ENCODE measurements around the gene CASP10. TPM values are rescaled to one million over a fixed set of nuclear protein-coding genes. Genes with fewer than 3 reads are reported as not detected.

Gene CASP10
- total RNA-seq, 1 experiment from 2014 or later: 1.2 TPM

- CTCF ChIA-PET: no interaction called here
- intact Hi-C loops (cut with micrococcal nuclease; ENCODE audit: unreplicated experiment): no loop called here
Observed at GRCh38 chr2:201257381-201257955, 74.5 kb downstream of the CASP10 start.

DNA sequence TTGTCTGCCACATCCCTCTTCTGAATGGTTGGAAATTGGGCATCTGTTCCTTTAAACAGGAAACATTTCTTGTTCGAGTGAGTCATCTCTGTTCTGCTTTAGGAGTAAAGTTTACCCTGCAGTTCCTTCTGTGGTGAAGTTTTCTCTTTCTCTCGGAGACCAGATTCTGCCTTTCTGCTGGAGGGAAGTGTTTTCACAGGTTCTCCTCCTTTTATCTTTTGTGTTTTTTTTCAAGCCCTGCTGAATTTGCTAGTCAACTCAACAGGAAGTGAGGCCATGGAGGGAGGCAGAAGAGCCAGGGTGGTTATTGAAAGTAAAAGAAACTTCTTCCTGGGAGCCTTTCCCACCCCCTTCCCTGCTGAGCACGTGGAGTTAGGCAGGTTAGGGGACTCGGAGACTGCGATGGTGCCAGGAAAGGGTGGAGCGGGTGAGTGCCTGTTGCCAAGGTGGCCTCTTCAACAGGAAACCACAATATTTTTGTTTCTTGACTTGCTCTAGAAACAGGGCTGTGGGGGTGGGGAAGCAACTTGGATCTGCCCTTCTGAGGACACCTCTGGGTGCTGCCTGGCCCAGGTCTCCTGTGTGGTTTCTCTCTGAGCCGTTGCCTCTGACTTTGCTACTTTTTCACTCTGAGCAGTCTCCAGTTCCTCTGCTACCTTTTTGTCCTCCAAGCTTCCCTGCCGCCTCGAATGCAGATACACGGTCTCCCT lies 75.2 kb downstream of the CASP10 start:
- peak; percentile 66 for DNase-seq (ENCODE audit: low spot score)
- H3K36me3 ChIP-seq (ENCODE audit: insufficient read depth, low read length, poor library complexity, severe bottlenecking): no peaks in the 10 kb centered on the region
- ChIA-PET CTCF (no interaction called here), POLR2A (ENCODE audit: low non-redundant PET) (no interaction called here)
- peak overlapping the region; percentile 80 for H3K27ac ChIP-seq (ENCODE audit: low read depth, low read length, poor library complexity, severe bottlenecking)
- intact Hi-C loops (cut with micrococcal nuclease; ENCODE audit: unreplicated experiment): no loop called here
- no peaks in the 10 kb centered on the region for H3K9me3 ChIP-seq (ENCODE audit: low read depth, low read length, poor library complexity, severe bottlenecking)
- H3K4me3 ChIP-seq (ENCODE audit: low read depth, low read length, poor library complexity, severe bottlenecking): peak overlapping the region; percentile 38
- TF ChIP-seq, protein P1, sequence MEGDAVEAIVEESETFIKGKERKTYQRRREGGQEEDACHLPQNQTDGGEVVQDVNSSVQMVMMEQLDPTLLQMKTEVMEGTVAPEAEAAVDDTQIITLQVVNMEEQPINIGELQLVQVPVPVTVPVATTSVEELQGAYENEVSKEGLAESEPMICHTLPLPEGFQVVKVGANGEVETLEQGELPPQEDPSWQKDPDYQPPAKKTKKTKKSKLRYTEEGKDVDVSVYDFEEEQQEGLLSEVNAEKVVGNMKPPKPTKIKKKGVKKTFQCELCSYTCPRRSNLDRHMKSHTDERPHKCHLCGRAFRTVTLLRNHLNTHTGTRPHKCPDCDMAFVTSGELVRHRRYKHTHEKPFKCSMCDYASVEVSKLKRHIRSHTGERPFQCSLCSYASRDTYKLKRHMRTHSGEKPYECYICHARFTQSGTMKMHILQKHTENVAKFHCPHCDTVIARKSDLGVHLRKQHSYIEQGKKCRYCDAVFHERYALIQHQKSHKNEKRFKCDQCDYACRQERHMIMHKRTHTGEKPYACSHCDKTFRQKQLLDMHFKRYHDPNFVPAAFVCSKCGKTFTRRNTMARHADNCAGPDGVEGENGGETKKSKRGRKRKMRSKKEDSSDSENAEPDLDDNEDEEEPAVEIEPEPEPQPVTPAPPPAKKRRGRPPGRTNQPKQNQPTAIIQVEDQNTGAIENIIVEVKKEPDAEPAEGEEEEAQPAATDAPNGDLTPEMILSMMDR (conservative IDR thresholded peaks at IDR 0.05; ENCODE audit: low read depth, low read length): peak; percentile 24; the same call in 1 of the 2 replicates
- TF ChIP-seq EZH2 (IDR thresholded peaks at IDR 0.05; ENCODE audit: borderline replicate concordance, low read depth, low read length, poor library complexity, severe bottlenecking): no peak
- TSS peak; percentile 74 for BruUV-seq (replicated peaks)
- H3K27me3 ChIP-seq (replicated peaks; ENCODE audit: insufficient read depth, low read depth, low read length, poor library complexity): no peaks in the 10 kb centered on the region
- H3K4me1 ChIP-seq (ENCODE audit: insufficient read depth, low read length, poor library complexity, severe bottlenecking): peaks cover 33% of the 10 kb centered on the region

More at GRCh38 chr2:201257381-201257955, 74.5 kb downstream of the CASP10 start:
- TF ChIP-seq, protein P1 (conservative IDR thresholded peaks at IDR 0.05; ENCODE audit: low read depth, low read length): no peak
- TF ChIP-seq EZH2 (IDR thresholded peaks at IDR 0.05; ENCODE audit: borderline replicate concordance, low read depth, low read length, poor library complexity, severe bottlenecking): no peak
- Histone ChIP-seq H3K4me1 (ENCODE audit: insufficient read depth, low read length, poor library complexity, severe bottlenecking) (peaks cover 32% of the 10 kb centered on the region), H3K4me3 (ENCODE audit: low read depth, low read length, poor library complexity, severe bottlenecking) (peak overlapping the region; percentile 38), H3K27me3 (replicated peaks; ENCODE audit: insufficient read depth, low read depth, low read length, poor library complexity) (no peaks in the 10 kb centered on the region), H3K9me3 (ENCODE audit: low read depth, low read length, poor library complexity, severe bottlenecking) (no peaks in the 10 kb centered on the region), H3K36me3 (ENCODE audit: insufficient read depth, low read length, poor library complexity, severe bottlenecking) (no peaks in the 10 kb centered on the region), H3K27ac (ENCODE audit: low read depth, low read length, poor library complexity, severe bottlenecking) (peak overlapping the region; percentile 80)
- POLR2A ChIA-PET (ENCODE audit: low non-redundant PET): interaction anchor here (0.6 kb wide), 2 partner anchors 144 to 290 kb away, joined by 3 read pairs; no protein-coding TSS in a partner anchor
- BruUV-seq (replicated peaks): no TSS peak
- no peak for DNase-seq (ENCODE audit: low spot score)

DNA sequence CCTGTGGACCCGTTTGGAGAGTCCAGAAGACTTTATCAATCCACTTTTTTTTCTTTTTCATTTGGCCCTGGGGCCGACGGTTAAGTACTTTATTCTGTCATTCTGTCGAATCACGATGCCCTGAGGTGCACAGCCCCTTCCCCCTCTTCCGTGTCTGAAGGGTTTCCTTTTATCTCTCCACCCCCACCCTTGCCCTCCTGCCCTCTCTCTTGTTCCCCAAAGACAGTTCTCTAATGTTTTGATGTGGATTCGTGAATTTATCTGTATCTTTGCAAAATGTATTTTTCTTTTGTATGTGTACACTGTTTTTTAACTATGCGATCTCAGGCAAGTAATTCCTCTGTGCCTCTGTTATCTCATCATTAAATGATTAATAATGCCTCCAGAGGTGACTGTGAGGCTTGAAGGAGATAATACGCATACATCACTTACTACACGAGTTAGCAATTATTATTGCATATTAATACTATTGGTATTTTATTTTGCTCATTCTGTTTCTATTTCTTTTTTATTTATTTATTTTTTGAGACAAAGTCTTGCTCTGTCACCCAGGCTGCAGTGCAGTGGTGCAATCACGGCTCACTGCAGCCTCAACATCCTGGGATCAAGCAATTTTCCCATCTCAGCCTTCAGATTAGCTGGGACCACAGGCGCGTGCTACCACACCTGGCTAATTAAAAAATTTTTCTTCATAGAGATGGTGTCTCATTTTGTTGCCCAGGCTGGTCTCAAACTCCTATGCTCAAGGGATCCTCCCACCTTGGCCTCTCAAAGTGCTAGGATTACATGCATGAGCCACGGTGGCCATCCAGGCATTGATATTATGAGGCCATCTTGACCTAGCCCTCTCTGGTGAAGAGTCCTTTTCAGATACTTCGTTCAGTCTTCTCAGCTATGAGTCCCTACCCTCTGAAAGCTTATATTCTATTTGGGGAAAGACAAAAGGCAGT lies 76.0 kb downstream of the CASP10 start:
- DNase-seq (ENCODE audit: low spot score): peak; percentile 59
- H3K9me3 ChIP-seq (ENCODE audit: low read depth, low read length, poor library complexity, severe bottlenecking): no peaks in the 10 kb centered on the region
- peak overlapping the region; percentile 38 for H3K4me3 ChIP-seq (ENCODE audit: low read depth, low read length, poor library complexity, severe bottlenecking)
- intact Hi-C loops (cut with micrococcal nuclease; ENCODE audit: unreplicated experiment): no loop called here
- BruUV-seq (replicated peaks): no TSS peak
- CTCF ChIA-PET: no interaction called here
- H3K4me1 ChIP-seq (ENCODE audit: insufficient read depth, low read length, poor library complexity, severe bottlenecking): peaks cover 40% of the 10 kb centered on the region
- no peak for TF ChIP-seq EZH2 (IDR thresholded peaks at IDR 0.05; ENCODE audit: borderline replicate concordance, low read depth, low read length, poor library complexity, severe bottlenecking)
- TF ChIP-seq, protein P1 (conservative IDR thresholded peaks at IDR 0.05; ENCODE audit: low read depth, low read length): no peak; the same call in 1 of the 2 replicates
- peak overlapping the region; percentile 80 for H3K27ac ChIP-seq (ENCODE audit: low read depth, low read length, poor library complexity, severe bottlenecking)
- no peaks in the 10 kb centered on the region for H3K36me3 ChIP-seq (ENCODE audit: insufficient read depth, low read length, poor library complexity, severe bottlenecking)
- H3K27me3 ChIP-seq (replicated peaks; ENCODE audit: insufficient read depth, low read depth, low read length, poor library complexity): no peaks in the 10 kb centered on the region
- POLR2A ChIA-PET (ENCODE audit: low non-redundant PET): no interaction called here

Data from A673 (cell line).